Right cardiac atrium (tissue), 5 donors: Measurements from ENCODE around the gene FGD6. TPM values are rescaled to one million over a fixed set of nuclear protein-coding genes. Genes with fewer than 3 reads are reported as not detected.

ENCODE experiments used
- ATAC-seq, 2 donors: fragments of 200-7000 bp; cut with Tn5 transposase; one replicate each; pipeline versions ENCODE4 v1.8.0 to v1.9.1; 2020; ENCODE audit warnings: moderate library complexity in 2 of 2, mild to moderate bottlenecking in 1 of 2
- DNase-seq, 3 donors: peaks; one replicate each; pipeline ENCODE4 v3.0.0-alpha.2; 2020
- H3K27ac ChIP-seq: one replicate; pipeline ENCODE4 v1.5.1; 2013; ENCODE audit warnings: mild to moderate bottlenecking, low read length, control low read depth, moderate library complexity
- H3K27me3 ChIP-seq: one replicate; pipeline ENCODE4 v1.6.1; 2013; ENCODE audit not compliant: control insufficient read depth, insufficient read depth
- H3K4me1 ChIP-seq: one replicate; pipeline ENCODE4 v1.6.1; 2013; ENCODE audit warnings: low read length; ENCODE audit not compliant: control insufficient read depth, insufficient read depth
- H3K4me3 ChIP-seq: one replicate; pipeline ENCODE4 v1.5.1; 2013; ENCODE audit warnings: low read length, control low read depth
- H3K9me3 ChIP-seq: one replicate; pipeline ENCODE4 v1.6.1; 2013; ENCODE audit warnings: low read length; ENCODE audit not compliant: control insufficient read depth
- WGBS: extraction: QIAGEN DNeasy Blood & Tissue Kit; methylation state at CpG from one replicate; pipeline ENCODE4 v1.1.7; 2013; 5-methylcytosine and 5-hydroxymethylcytosine counted together
- intact Hi-C, 4 donors: fragments of 100-400 bp; cut with DNase I; formaldehyde crosslinking; loops; one replicate each; pipeline versions ENCODE4 v1.11.0 to v1.14.0; 2022 to 2023
- long read RNA-seq, 4 donors: library from polyadenylated mRNA; unstranded; transcript quantifications; one replicate each; pipeline ENCODE4 v2.0.0, GENCODE V29; 2020 to 2021
- polyA plus RNA-seq: library from polyadenylated mRNA; stranded (reverse); fragments of 200-250 nt; gene quantifications from one replicate; pipeline ENCODE4 v1.2.3, GENCODE V29; 2013
- total RNA-seq, 4 donors: library from RNA; stranded (reverse); fragmentation: NEBNext Ultra II Directional; extraction: Animal tissue kit (Norgen Biotek cat#: 25700); gene quantifications; one replicate each; pipeline ENCODE4 v1.2.1, GENCODE V29; 2021
- donor health status: healthy with polysubstance abuse.
- donor health status: DM: no; HTN: yes; CAD: no.
- donor health status: DM: no; HTN: no; CAD: no.
- donor health status: DM: no; HTN: yes; CAD: no; lungs with severe emphysema.
- donor health status: DM: yes; HTN: yes; CAD: no.

FGD6 gene
- total RNA-seq (10 to 100 TPM; 18.9 to 23.8 (median 20.8) TPM), polyA plus RNA-seq (2.9 TPM)
- long read RNA-seq, donor 1, full-length matches to known transcripts, result 3 of 11 reads
- long read RNA-seq, donor 1, partial matches to known transcripts, result 5 of 11 reads
- long read RNA-seq, donor 1, other reads (novel, unspliced or antisense), result 3 of 11 reads
- long read RNA-seq, donor 2, full-length matches to known transcripts, result 3 of 4 reads
- long read RNA-seq, donor 2, partial matches to known transcripts, result 1 of 4 reads
- long read RNA-seq, donor 2, other reads (novel, unspliced or antisense), result 0 of 4 reads
- long read RNA-seq, donor 3, full-length matches to known transcripts, result 6 of 33 reads
- long read RNA-seq, donor 3, partial matches to known transcripts, result 27 of 33 reads
- long read RNA-seq, donor 3, other reads (novel, unspliced or antisense), result 0 of 33 reads
- long read RNA-seq, donor 4, result 0 reads

DNA sequence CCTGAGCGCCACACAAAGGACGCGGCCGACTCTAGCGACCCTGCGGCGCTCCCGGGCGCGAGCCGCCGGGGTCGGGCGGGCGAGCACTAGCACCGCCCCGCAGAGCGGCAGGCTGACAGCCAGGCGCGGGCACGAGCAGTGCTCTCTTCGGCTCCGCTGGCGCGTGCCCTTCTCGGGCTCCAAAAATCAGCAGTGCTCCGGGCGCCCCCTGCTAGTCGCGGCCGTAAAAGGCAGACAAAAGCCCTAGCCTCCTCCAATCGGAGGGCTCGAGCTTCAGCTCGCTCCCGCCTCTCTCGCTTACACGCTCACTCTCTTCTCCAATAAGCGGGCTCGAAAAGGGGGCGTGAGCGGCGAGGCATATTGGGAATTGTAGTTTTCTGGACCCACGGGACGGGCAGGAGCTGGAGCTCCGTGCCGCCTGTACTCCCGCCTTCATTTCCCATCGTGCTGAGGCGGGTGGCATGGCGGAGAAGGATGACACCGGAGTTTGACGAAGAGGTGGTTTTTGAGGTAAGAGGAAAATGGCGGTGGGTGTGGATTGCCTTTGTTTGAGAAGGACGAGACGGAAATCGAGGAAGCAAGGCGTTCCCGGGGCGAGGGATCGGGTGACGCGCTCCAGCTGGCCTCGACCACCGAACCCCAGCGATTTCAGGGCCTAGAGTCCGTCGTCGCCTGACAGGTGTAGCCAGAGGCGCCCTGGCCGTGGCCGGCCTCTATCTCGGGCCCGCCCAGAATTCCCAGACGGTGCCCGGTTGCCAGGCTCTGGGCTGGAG, at the start of gene FGD6, which contains the start of gene VEZT:
Gene FGD6, minus strand, starts transcription at position 91 of the 773 bp plus-strand sequence. CDS start 227 bp downstream, outside the sequence.
Gene VEZT, plus strand, starts transcription at position 431 of the 773 bp plus-strand sequence. Its CDS starts 44 bp downstream, at position 475.
- Histone ChIP-seq H3K4me3 (peak within 1 kb of the TSS; percentile 87), H3K4me1 (no peaks in the 10 kb centered on the region), H3K9me3 (no peaks in the 10 kb centered on the region), H3K27ac (peak within 1 kb of the TSS; percentile 87), H3K27me3 (no peaks in the 10 kb centered on the region)
- ATAC-seq, result peak; percentile 97 to 98
- DNase-seq, result peak; percentile 99
- under 1% methylated on average over 75 of the region's 75 CpGs for WGBS
- intact Hi-C loops, result loop anchor here (5.0 to 10.0 kb wide), 4 partner anchors 53 to 260 kb away; no protein-coding TSS in a partner anchor

- no peak overlapping the region for H3K4me3 ChIP-seq
- intact Hi-C loops, result no loop called here
- peaks cover 2% of the 10 kb centered on the region for H3K4me1 ChIP-seq
- DNase-seq (no peak), ATAC-seq (peak in 1 of 2 donors; percentile 23)
- H3K27ac ChIP-seq, result no peak overlapping the region
- H3K9me3 ChIP-seq, result no peaks in the 10 kb centered on the region
- WGBS, result 60% methylated on average over 6 of the region's 6 CpGs
- H3K27me3 ChIP-seq, result no peaks in the 10 kb centered on the region
These were observed 49.0 kb upstream of the FGD6 start for GRCh38 chr12:95266254-95266653.

- 74% methylated on average over 2 of the region's 2 CpGs for WGBS
- DNase-seq, result no peak
- no peaks in the 10 kb centered on the region for H3K27me3 ChIP-seq
- peaks cover 2% of the 10 kb centered on the region for H3K4me1 ChIP-seq
- ATAC-seq, result no peak
- H3K4me3 ChIP-seq, result no peak overlapping the region
- no peak overlapping the region for H3K27ac ChIP-seq
- no peaks in the 10 kb centered on the region for H3K9me3 ChIP-seq
- intact Hi-C loops, result no loop called here
These were observed 48.5 kb upstream of the FGD6 start for GRCh38 chr12:95265765-95266164.

DNA sequence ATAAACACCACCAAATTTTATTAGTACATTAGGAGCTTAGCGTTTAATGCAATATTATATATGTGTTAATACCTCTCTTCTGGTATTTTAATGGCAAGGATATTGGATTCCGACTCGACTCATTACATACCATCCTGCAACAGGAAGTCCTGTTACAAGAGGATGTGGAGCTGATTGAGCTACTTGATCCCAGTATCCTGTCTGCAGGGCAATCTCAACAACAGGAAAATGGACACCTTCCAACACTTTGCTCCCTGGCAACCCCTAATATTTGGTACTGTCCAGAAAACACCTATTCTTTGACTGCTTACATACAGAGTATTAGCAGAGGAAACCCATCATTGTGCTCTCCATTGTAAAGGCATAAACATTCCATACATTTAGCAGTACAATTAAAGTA, 45.5 kb upstream of the FGD6 start:
- intact Hi-C loops, result no loop called here

GRCh38 chr12:95261109-95261508, 43.8 kb upstream of the FGD6 start:
- DNase-seq (no peak), ATAC-seq (no peak)
- intact Hi-C loops, result no loop called here
- Histone ChIP-seq H3K4me1 (peaks cover 2% of the 10 kb centered on the region), H3K9me3 (no peaks in the 10 kb centered on the region), H3K4me3 (no peak overlapping the region), H3K27ac (no peak overlapping the region), H3K27me3 (no peaks in the 10 kb centered on the region)
- WGBS, result 98% methylated on average over 4 of the region's 4 CpGs

More for the DNA sequence above, 45.5 kb upstream of the FGD6 start:
- Histone ChIP-seq H3K4me1 (peaks cover 2% of the 10 kb centered on the region), H3K9me3 (no peaks in the 10 kb centered on the region), H3K4me3 (no peak overlapping the region), H3K27ac (no peak overlapping the region), H3K27me3 (no peaks in the 10 kb centered on the region)
- 44% methylated on average over 3 of the region's 3 CpGs for WGBS
- DNase-seq, result no peak
- ATAC-seq, result peak; percentile 84 to 85

- 76% methylated on average over 1 of the region's 1 CpG for WGBS
- Histone ChIP-seq H3K27ac (no peak overlapping the region), H3K4me3 (no peak overlapping the region), H3K4me1 (peaks cover 2% of the 10 kb centered on the region), H3K9me3 (no peaks in the 10 kb centered on the region), H3K27me3 (no peaks in the 10 kb centered on the region)
- DNase-seq, result no peak
- intact Hi-C loops, result no loop called here
- no peak for ATAC-seq
These were observed 42.1 kb upstream of the FGD6 start for GRCh38 chr12:95259368-95259767.

DNA sequence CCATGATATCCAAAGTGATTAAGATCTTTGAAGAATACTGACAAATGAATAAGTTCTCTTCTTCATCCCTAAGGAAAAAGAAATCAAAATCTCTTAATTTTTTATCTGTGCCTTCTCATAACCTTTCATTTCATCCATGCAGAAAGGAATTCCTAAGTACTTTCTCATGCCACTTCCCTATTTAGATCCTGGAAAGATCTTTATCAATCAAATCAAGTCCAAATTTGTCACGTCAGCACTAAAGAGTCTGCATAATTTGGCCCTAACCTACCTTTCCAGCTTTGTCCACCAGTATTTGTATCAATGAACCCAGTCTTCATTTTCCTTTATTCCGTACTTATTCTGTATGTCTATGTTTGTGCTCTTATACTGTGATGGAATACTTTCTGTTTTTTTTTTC, 41.5 kb upstream of the FGD6 start:
- 60% methylated on average over 2 of the region's 2 CpGs for WGBS
- intact Hi-C loops, result no loop called here
- H3K4me1 ChIP-seq, result peaks cover 2% of the 10 kb centered on the region
- no peak overlapping the region for H3K27ac ChIP-seq
- no peak overlapping the region for H3K4me3 ChIP-seq
- H3K27me3 ChIP-seq, result no peaks in the 10 kb centered on the region
- DNase-seq (no peak), ATAC-seq (no peak)
- no peaks in the 10 kb centered on the region for H3K9me3 ChIP-seq

DNA sequence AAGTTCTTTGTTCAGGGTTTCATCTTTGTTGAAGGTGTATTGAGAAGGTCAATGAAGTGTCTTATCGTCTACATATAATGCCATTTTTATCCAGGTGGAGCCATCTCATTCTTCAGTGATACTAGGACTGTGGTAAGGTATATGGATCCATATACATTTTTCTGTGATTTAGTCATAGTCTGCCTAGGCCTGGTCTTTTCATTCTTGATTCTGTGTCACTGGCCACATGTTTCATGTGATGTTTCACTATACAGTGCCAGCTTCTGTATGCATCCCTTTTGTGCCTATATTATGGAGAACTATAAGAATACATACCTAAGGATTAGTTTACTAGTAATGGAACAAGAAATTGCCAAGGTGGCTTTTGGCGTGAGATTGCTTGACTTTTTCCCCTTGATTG, 40.9 kb upstream of the FGD6 start:
- ATAC-seq (no peak), DNase-seq (no peak)
- 96% methylated on average over 2 of the region's 2 CpGs for WGBS
- H3K27me3 ChIP-seq, result no peaks in the 10 kb centered on the region
- H3K4me3 ChIP-seq, result no peak overlapping the region
- H3K4me1 ChIP-seq, result peaks cover 2% of the 10 kb centered on the region
- intact Hi-C loops, result no loop called here
- H3K9me3 ChIP-seq, result no peaks in the 10 kb centered on the region
- H3K27ac ChIP-seq, result no peak overlapping the region

- WGBS, result 95% methylated on average over 3 of the region's 3 CpGs
- DNase-seq (no peak), ATAC-seq (no peak)
- no peak overlapping the region for H3K27ac ChIP-seq
- H3K9me3 ChIP-seq, result no peaks in the 10 kb centered on the region
- intact Hi-C loops, result no loop called here
- H3K4me3 ChIP-seq, result no peak overlapping the region
- H3K27me3 ChIP-seq, result no peaks in the 10 kb centered on the region
- no peaks in the 10 kb centered on the region for H3K4me1 ChIP-seq
These were observed 40.3 kb upstream of the FGD6 start for GRCh38 chr12:95257541-95257940.

DNA sequence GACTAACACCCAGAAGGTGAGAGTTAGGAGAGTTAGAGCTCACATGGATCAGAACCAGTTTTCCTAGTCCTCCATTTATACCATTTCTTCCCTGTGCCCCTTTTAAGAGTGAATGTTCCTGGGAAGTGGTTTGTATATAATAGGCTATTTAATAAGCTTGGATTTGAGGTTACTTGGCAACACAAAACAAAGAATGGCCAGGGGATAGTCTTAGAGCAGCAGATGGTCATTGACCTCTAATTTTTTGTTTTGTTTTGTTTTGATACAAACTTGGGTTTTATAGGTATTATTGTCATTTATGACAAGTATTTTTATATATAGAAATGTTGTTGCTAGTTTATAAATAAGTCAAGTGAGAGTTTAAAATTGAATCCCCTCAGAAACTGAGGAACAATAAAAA, 36.1 kb upstream of the FGD6 start:
- H3K4me1 ChIP-seq, result peaks cover 1% of the 10 kb centered on the region
- intact Hi-C loops, result no loop called here
- H3K27me3 ChIP-seq, result no peaks in the 10 kb centered on the region
- DNase-seq (no peak), ATAC-seq (no peak)
- no peak overlapping the region for H3K27ac ChIP-seq
- no peaks in the 10 kb centered on the region for H3K9me3 ChIP-seq
- H3K4me3 ChIP-seq, result no peak overlapping the region
